Aorta (tissue), 5 donors: ENCODE measurements around the gene TEKT5. TPM values are rescaled to one million over a fixed set of nuclear protein-coding genes. Genes with fewer than 3 reads are reported as not detected.
A peak's percentile ranks its signal among the peaks of the same experiment; 100 is the strongest.
"Not testable (repeated sequence)": the region's sequence is repeated elsewhere in the genome, so short reads cannot be mapped to it uniquely, and the experiment has no call there.

Experiments used
- ATAC-seq: fragments of 200-7000 bp; cut with Tn5 transposase; one replicate; pipeline ENCODE4 v1.9.1; 2022; ENCODE audit warnings: moderate library complexity; ENCODE audit not compliant: low FRiP score
- DNase-seq, 2 donors: peaks; one replicate each; pipeline ENCODE4 v3.0.0-alpha.2; 2020
- H3K27ac ChIP-seq, 2 donors: one replicate each; pipeline ENCODE4 v1.5.1; 2013; ENCODE audit warnings: low read length in 2 of 2, mild to moderate bottlenecking in 2 of 2, moderate library complexity in 2 of 2, control low read depth in 1 of 2, inconsistent platforms in 1 of 2, low read depth in 1 of 2
- H3K27me3 ChIP-seq, 2 donors: one replicate each; pipeline ENCODE4 v1.6.1; 2013; ENCODE audit warnings: control low read depth in 1 of 2, low read length in 1 of 2, mild to moderate bottlenecking in 1 of 2, moderate library complexity in 1 of 2; ENCODE audit not compliant: insufficient read depth in 2 of 2, control insufficient read depth in 1 of 2
- H3K36me3 ChIP-seq, 2 donors: one replicate each; pipeline ENCODE4 v1.6.1; 2013; ENCODE audit warnings: control low read depth in 1 of 2, low read length in 1 of 2, mild to moderate bottlenecking in 1 of 2; ENCODE audit not compliant: insufficient read depth in 2 of 2, control insufficient read depth in 1 of 2
- H3K4me1 ChIP-seq, 2 donors: one replicate each; pipeline ENCODE4 v1.6.1; 2013; ENCODE audit warnings: low read length in 2 of 2, control low read depth in 1 of 2, mild to moderate bottlenecking in 1 of 2, moderate library complexity in 1 of 2; ENCODE audit not compliant: insufficient read depth in 2 of 2, control insufficient read depth in 1 of 2
- H3K4me3 ChIP-seq, 2 donors: one replicate each; pipeline ENCODE4 v1.5.1; 2013; ENCODE audit warnings: low read length in 2 of 2, control low read depth in 1 of 2, mild to moderate bottlenecking in 1 of 2
- H3K9me3 ChIP-seq: one replicate; pipeline ENCODE4 v1.6.1; 2013; ENCODE audit warnings: mild to moderate bottlenecking, low read length; ENCODE audit not compliant: control insufficient read depth
- WGBS, 2 donors: extraction: QIAGEN DNeasy Blood & Tissue Kit; methylation state at CpG; one replicate each; pipeline ENCODE4 v1.1.7; 2013; 5-methylcytosine and 5-hydroxymethylcytosine counted together
- intact Hi-C, 2 donors: fragments of 100-400 bp; cut with DNase I; formaldehyde crosslinking; loops; one replicate each; pipeline versions ENCODE4 v1.14.2 to v1.15.0; 2022
- polyA plus RNA-seq, 2 donors: library from polyadenylated mRNA; stranded (reverse); fragments of 200-250 nt; gene quantifications; one replicate each; pipeline ENCODE4 v1.2.3, GENCODE V29; 2013
- total RNA-seq, 2 donors: library from RNA; stranded (reverse); fragmentation: NEBNext Ultra II Directional; extraction: Animal tissue kit (Norgen Biotek cat#: 25700); gene quantifications; one replicate each; pipeline ENCODE4 v1.2.1, GENCODE V29; 2021
- donor health status: healthy with polysubstance abuse.
- donor health status: Bipolar disorder and iron deficiency.
- donor health status: DM: no; HTN: no; CAD: no.
- donor health status: DM: no; HTN: no; CAD: no.
- donor health status: DM: yes; HTN: yes; CAD: no.

The TEKT5 gene
- total and polyA plus RNA-seq, 4 donors: 0.29 to 2.9 (median 0.39) TPM; not detected in 1

GRCh38 chr16:10624527-10624926 is 70.2 kb downstream of the TEKT5 start:
- WGBS, 2 donors: 84 to 89% methylated on average over 6 of the region's 6 CpGs
- Histone ChIP-seq H3K27ac (no peak overlapping the region), H3K9me3 (no peaks in the 10 kb centered on the region), H3K27me3 (no peaks in the 10 kb centered on the region), H3K4me1 (no peaks in the 10 kb centered on the region), H3K36me3 (no peaks in the 10 kb centered on the region), H3K4me3 (no peak overlapping the region)
- DNase-seq (no peak), ATAC-seq (no peak)
- intact Hi-C loops: no loop called here

- Histone ChIP-seq H3K27ac (no peak overlapping the region), H3K4me3 (no peak overlapping the region), H3K27me3 (no peaks in the 10 kb centered on the region), H3K9me3 (no peaks in the 10 kb centered on the region), H3K36me3 (no peaks in the 10 kb centered on the region), H3K4me1 (no peaks in the 10 kb centered on the region)
- DNase-seq: no peak
- ATAC-seq: no peak
- intact Hi-C loops: no loop called here
- WGBS, 2 donors: 85 to 88% methylated on average over 3 of the region's 3 CpGs
Observed at GRCh38 chr16:10623059-10623458, 71.7 kb downstream of the TEKT5 start.

- no peak for ATAC-seq
- intact Hi-C loops: no loop called here
- Histone ChIP-seq H3K4me1 (no peaks in the 10 kb centered on the region), H3K27me3 (no peaks in the 10 kb centered on the region), H3K27ac (no peak overlapping the region), H3K9me3 (no peaks in the 10 kb centered on the region), H3K36me3 (no peaks in the 10 kb centered on the region), H3K4me3 (no peak overlapping the region)
- DNase-seq: no peak
- 68 to 76% methylated on average over 19 of the region's 19 CpGs for WGBS, 2 donors
Observed at GRCh38 chr16:10622036-10622921, 72.5 kb downstream of the TEKT5 start.

- H3K27me3 ChIP-seq, H3K4me1 ChIP-seq, H3K9me3 ChIP-seq, DNase-seq, ATAC-seq, H3K27ac ChIP-seq, H3K4me3 ChIP-seq, intact Hi-C loops, H3K36me3 ChIP-seq: not testable (repeated sequence)
- 96% methylated on average over 7 of the region's 7 CpGs for WGBS, 2 donors
Observed at GRCh38 chr16:10621216-10621949, 73.3 kb downstream of the TEKT5 start.

GRCh38 chr16:10620120-10620519 is 74.6 kb downstream of the TEKT5 start:
- Histone ChIP-seq H3K4me3 (no peak overlapping the region), H3K27ac (no peak overlapping the region), H3K4me1 (no peaks in the 10 kb centered on the region), H3K9me3 (no peaks in the 10 kb centered on the region), H3K36me3 (no peaks in the 10 kb centered on the region), H3K27me3 (no peaks in the 10 kb centered on the region)
- WGBS, 2 donors: 93 to 98% methylated on average over 6 of the region's 6 CpGs
- intact Hi-C loops: no loop called here
- no peak for ATAC-seq
- no peak for DNase-seq

GRCh38 chr16:10619271-10619849 is 75.4 kb downstream of the TEKT5 start:
- H3K4me3 ChIP-seq: no peak overlapping the region
- DNase-seq (no peak), ATAC-seq (peak; percentile 40)
- H3K9me3 ChIP-seq: no peaks in the 10 kb centered on the region
- H3K36me3 ChIP-seq: no peaks in the 10 kb centered on the region
- H3K27ac ChIP-seq: no peak overlapping the region
- intact Hi-C loops: no loop called here
- H3K4me1 ChIP-seq: no peaks in the 10 kb centered on the region
- WGBS, 2 donors: 38 to 49% methylated on average over 24 to 25 of the region's 25 CpGs
- no peaks in the 10 kb centered on the region for H3K27me3 ChIP-seq

- no peaks in the 10 kb centered on the region for H3K9me3 ChIP-seq
- H3K36me3 ChIP-seq: no peaks in the 10 kb centered on the region
- ATAC-seq (no peak), DNase-seq (no peak)
- H3K4me1 ChIP-seq: no peaks in the 10 kb centered on the region
- no peaks in the 10 kb centered on the region for H3K27me3 ChIP-seq
- WGBS, 2 donors: 52 to 58% methylated on average over 12 to 13 of the region's 13 CpGs
- H3K27ac ChIP-seq: no peak overlapping the region
- intact Hi-C loops: no loop called here
- H3K4me3 ChIP-seq: no peak overlapping the region
Observed at GRCh38 chr16:10618710-10619209, 76.0 kb downstream of the TEKT5 start.

GRCh38 chr16:10617662-10618420 is 76.9 kb downstream of the TEKT5 start:
- Histone ChIP-seq H3K4me3 (no peak overlapping the region), H3K4me1 (no peaks in the 10 kb centered on the region), H3K27me3 (no peaks in the 10 kb centered on the region), H3K9me3 (no peaks in the 10 kb centered on the region), H3K27ac (no peak overlapping the region), H3K36me3 (no peaks in the 10 kb centered on the region)
- no peak for DNase-seq
- ATAC-seq: no peak
- 81 to 82% methylated on average over 12 of the region's 12 CpGs for WGBS, 2 donors
- intact Hi-C loops: no loop called here
